Kidney (tissue), 14 donors: ENCODE data around the gene KIAA0513. TPM values are rescaled to one million over a fixed set of nuclear protein-coding genes. Genes with fewer than 3 reads are reported as not detected.

Source experiments
- DNase-seq, 5 donors: peaks; one replicate each; pipeline ENCODE4 v3.0.0-alpha.2; 2013 to 2020
- FAIRE-seq: peaks from 2 replicates; lab custom pipeline; 2012; peaks lifted over from hg19 to GRCh38; lab: Jason Lieb, UNC
- H3K27ac ChIP-seq, 2 donors: one replicate each; pipeline ENCODE4 v1.7.0; 2013; ENCODE audit warnings: low read depth in 2 of 2, low read length in 2 of 2, inconsistent platforms in 1 of 2
- H3K27me3 ChIP-seq: one replicate; pipeline ENCODE4 v1.7.1; 2013; ENCODE audit warnings: low read length, inconsistent platforms; ENCODE audit not compliant: control insufficient read depth, insufficient read depth
- H3K36me3 ChIP-seq, 3 donors: one replicate each; pipeline versions ENCODE4 v1.7.0 to v1.7.1; 2013; ENCODE audit warnings: low read length in 3 of 3, control low read depth in 1 of 3, inconsistent platforms in 1 of 3; ENCODE audit not compliant: insufficient read depth in 3 of 3, control insufficient read depth in 2 of 3
- H3K4me1 ChIP-seq, 3 donors: one replicate each; pipeline versions ENCODE4 v1.7.0 to v1.7.1; 2013; ENCODE audit warnings: low read length in 3 of 3, inconsistent platforms in 1 of 3, low read depth in 1 of 3; ENCODE audit not compliant: control insufficient read depth in 2 of 3, insufficient read depth in 2 of 3
- H3K4me3 ChIP-seq, 3 donors: one replicate each; pipeline versions ENCODE4 v1.7.0 to v1.8.1; 2013; ENCODE audit warnings: low read length in 3 of 3, control low read depth in 1 of 3, inconsistent platforms in 1 of 3
- H3K9ac ChIP-seq, 3 donors: one replicate each; pipeline versions ENCODE4 v1.7.0 to v1.7.1; 2013; ENCODE audit warnings: low read length in 3 of 3, control low read depth in 1 of 3, inconsistent platforms in 1 of 3
- H3K9me3 ChIP-seq, 3 donors: one replicate each; pipeline versions ENCODE4 v1.7.0 to v1.7.1; 2013; ENCODE audit warnings: low read length in 3 of 3, control low read depth in 1 of 3, inconsistent platforms in 1 of 3; ENCODE audit not compliant: control insufficient read depth in 2 of 3, insufficient read depth in 1 of 3
- CTCF ChIP-seq: IDR thresholded peaks from 3 replicates; pipeline ENCODE4 v1.5.1; 2012; ENCODE audit warnings: mild to moderate bottlenecking, moderate library complexity, borderline replicate concordance; ENCODE audit not compliant: insufficient read depth; ENCODE audit errors: extremely low read depth
- intact Hi-C: fragments of 100-400 bp; cut with DNase I; formaldehyde crosslinking; loops from one replicate; pipeline ENCODE4 v1.11.1; 2022
- polyA plus RNA-seq: library from polyadenylated mRNA; stranded (reverse); fragments of 350-450 nt; fragmentation: Illumina TruSeq; extraction: RNeasy Lipid Tissue Mini Kit (QIAGEN cat#74804); gene quantifications from one replicate; pipeline ENCODE4 v1.2.3, GENCODE V29; 2014; ENCODE audit warnings: low read depth, low replicate concordance; ENCODE audit not compliant: insufficient read depth
- total RNA-seq: library from RNA; stranded (reverse); fragmentation: NEBNext Ultra II Directional; extraction: Animal tissue kit (Norgen Biotek cat#: 25700); gene quantifications from one replicate; pipeline ENCODE4 v1.2.1, GENCODE V29; 2021
- donor health status: control.
- donor health status: control.
- donor health status: control.
- donor health status: control.
- donor health status: control.
- donor health status: DM: yes; HTN: yes; CAD: no.
- donor health status: Normal renal cell carcinoma (clear cell type).

Gene KIAA0513
- total and polyA plus RNA-seq, 2 donors from 2014 or later: 2.6 to 19.2 TPM

- Histone ChIP-seq H3K9ac (peak overlapping the region; percentile 78 to 99 (median 99)), H3K4me1 (peaks cover 5 to 17% (median 17%) of the 10 kb centered on the region in 3 donors), H3K36me3 (no peaks in the 10 kb centered on the region), H3K9me3 (no peaks in the 10 kb centered on the region), H3K27me3 (no peaks in the 10 kb centered on the region), H3K27ac (peak overlapping the region; percentile 94 to 98), H3K4me3 (peak overlapping the region; percentile 83 to 94 (median 90))
- no peak for TF ChIP-seq CTCF
- FAIRE-seq: no peak
- no peak for DNase-seq
- intact Hi-C loops: no loop called here
Observed at GRCh38 chr16:85011846-85012284, 15.7 kb upstream of the KIAA0513 start.

- H3K4me1 ChIP-seq: peaks cover 5 to 15% (median 12%) of the 10 kb centered on the region in 3 donors
- H3K27me3 ChIP-seq: no peaks in the 10 kb centered on the region
- intact Hi-C loops: no loop called here
- no peaks in the 10 kb centered on the region for H3K36me3 ChIP-seq
- no peak overlapping the region for H3K4me3 ChIP-seq
- peak in 2 of 5 donors; percentile 74 to 75 for DNase-seq
- H3K27ac ChIP-seq: peak overlapping the region; percentile 20 to 65
- H3K9ac ChIP-seq: no peak overlapping the region
- no peak for TF ChIP-seq CTCF
- FAIRE-seq: no peak
- no peaks in the 10 kb centered on the region for H3K9me3 ChIP-seq
Observed at GRCh38 chr16:85014311-85014710, 13.3 kb upstream of the KIAA0513 start.

- no peak for FAIRE-seq
- no peaks in the 10 kb centered on the region for H3K9me3 ChIP-seq
- peaks cover 3 to 12% (median 9%) of the 10 kb centered on the region in 3 donors for H3K4me1 ChIP-seq
- H3K9ac ChIP-seq: no peak overlapping the region
- no peak overlapping the region for H3K27ac ChIP-seq
- TF ChIP-seq CTCF: no peak
- intact Hi-C loops: no loop called here
- H3K4me3 ChIP-seq: no peak overlapping the region
- peak in 1 of 5 donors; percentile 53 for DNase-seq
- H3K36me3 ChIP-seq: no peaks in the 10 kb centered on the region
- no peaks in the 10 kb centered on the region for H3K27me3 ChIP-seq
Observed at GRCh38 chr16:85015481-85016187, 12.0 kb upstream of the KIAA0513 start.
